ENCODE measurements around the gene RASGEF1C.

The RASGEF1C gene

DNA sequence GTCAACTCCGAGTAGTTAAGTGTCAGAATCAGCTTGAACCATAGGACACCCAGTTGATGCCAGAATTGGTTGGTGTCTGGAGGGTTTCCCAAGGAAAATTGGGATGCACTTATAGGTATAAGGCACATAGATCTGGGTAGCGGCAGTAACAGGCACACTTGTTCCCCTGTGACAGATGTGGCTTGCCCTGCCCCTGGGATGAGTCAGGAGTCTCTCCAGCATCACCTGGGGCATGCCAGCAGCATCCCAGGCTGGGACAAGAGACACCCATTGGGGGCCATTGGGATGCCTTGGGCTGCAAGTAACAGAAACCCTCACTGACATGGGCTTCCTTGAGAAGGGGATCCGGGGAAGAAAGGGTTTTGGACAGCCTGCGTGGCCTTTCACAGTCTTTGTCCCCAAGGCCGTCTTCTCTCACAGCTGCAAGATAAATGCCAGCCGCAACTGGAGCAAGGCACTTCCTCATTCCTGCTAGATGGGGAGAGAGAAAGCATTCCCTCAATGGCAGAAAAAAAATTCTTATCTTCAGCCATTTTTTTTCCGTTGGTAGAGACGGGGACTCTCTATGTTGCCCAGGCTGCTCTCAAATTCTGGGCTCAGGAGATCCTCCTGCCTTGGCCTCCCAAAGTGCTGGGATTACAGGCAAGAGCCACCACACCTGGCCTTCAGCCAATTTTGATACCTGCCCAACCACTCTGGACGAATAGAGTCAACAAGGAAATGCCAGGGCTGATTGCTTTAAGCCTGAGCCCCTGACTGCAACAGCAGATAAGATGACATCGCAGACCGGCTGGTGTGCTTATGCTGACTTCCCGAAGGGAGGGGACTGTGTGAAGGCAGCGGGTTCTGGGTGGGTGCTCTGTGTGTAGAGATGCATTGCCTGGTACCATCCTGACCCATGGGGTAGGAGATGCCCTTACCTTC is 124.1 kb downstream of the RASGEF1C start:
- Histone ChIP-seq H3K4me3 (ENCODE audit: low read depth, low read length) (no peak overlapping the region), H3K27me3 (ENCODE audit: insufficient read depth, low read depth, severe bottlenecking) (no peaks in the 10 kb centered on the region), H3K27ac (no peak overlapping the region), H3K9me3 (ENCODE audit: severe bottlenecking) (no peaks in the 10 kb centered on the region), H3K36me3 (no peaks in the 10 kb centered on the region)
- TF ChIP-seq, protein P1, sequence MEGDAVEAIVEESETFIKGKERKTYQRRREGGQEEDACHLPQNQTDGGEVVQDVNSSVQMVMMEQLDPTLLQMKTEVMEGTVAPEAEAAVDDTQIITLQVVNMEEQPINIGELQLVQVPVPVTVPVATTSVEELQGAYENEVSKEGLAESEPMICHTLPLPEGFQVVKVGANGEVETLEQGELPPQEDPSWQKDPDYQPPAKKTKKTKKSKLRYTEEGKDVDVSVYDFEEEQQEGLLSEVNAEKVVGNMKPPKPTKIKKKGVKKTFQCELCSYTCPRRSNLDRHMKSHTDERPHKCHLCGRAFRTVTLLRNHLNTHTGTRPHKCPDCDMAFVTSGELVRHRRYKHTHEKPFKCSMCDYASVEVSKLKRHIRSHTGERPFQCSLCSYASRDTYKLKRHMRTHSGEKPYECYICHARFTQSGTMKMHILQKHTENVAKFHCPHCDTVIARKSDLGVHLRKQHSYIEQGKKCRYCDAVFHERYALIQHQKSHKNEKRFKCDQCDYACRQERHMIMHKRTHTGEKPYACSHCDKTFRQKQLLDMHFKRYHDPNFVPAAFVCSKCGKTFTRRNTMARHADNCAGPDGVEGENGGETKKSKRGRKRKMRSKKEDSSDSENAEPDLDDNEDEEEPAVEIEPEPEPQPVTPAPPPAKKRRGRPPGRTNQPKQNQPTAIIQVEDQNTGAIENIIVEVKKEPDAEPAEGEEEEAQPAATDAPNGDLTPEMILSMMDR (IDR thresholded peaks at IDR 0.05; ENCODE audit: low read depth, low read length) = no peak
- peak; percentile 36 for DNase-seq

DNA sequence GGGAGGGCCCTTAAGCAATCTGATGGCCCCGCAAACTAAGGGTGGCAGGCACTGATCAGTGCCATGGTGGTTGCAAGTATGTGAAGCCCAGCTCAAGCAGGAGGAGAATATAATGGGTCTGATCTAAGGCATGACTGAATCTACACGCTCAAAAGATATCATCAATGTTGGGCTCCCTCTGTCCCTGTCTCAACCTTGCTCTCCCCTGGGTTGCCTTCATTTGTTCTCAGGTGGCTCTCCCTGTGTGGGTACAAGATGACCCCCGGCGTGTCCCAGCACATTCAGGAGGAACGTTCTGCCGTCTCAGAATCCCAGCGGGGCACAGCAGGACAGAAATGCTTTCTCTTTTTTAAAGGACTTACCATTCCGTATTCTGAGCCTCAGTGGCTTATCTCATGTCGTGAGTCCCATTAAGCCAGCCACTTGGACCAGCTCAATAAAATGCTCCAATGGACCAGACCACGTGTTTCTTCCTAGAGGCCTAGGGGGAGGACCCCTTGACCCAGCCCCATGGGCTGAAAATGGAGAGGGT is 125.4 kb downstream of the RASGEF1C start:
- H3K27ac ChIP-seq = no peak overlapping the region
- TF ChIP-seq, protein P1 (IDR thresholded peaks at IDR 0.05; ENCODE audit: low read depth, low read length) = no peak

DNA sequence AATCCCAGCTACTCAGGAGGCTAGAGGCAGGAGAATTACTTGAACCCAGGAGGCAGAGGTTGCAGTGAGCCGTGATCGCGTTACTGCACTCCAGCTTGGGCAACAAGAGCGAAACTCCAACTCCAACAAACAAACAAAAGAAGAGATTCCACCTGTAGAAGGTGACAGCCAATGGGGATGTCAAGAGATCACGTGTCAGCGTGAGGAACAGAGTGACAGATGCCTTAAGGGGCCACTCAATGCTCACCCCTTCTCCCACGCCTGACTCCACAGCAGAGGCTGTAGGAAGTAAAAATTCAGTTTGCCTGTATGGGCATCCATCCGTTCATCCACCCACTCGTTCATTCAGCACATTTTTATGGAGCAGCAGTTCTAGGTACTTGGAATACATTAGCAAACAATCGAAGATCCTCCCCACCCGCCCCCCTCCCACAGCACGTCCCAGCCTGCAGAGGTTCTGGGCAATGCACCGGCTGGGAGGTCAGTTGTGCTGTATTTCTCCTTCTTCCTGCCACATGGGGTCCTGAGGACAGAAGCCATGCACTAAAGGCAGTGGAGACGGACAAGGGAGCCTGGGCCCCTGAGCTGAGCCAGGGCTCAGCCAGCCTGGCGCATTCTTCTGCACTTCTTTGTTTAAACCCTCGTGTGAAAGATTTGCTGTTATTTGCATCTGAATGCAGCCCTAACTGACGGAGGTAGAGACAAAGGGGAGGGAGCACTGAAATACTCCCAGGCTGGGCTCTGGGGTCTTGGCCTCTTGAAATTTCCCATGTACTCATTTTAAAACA is 126.2 kb downstream of the RASGEF1C start:
- DNase-seq = no peak
- Histone ChIP-seq H3K27ac (no peak overlapping the region), H3K9me3 (ENCODE audit: severe bottlenecking) (no peaks in the 10 kb centered on the region), H3K36me3 (no peaks in the 10 kb centered on the region), H3K4me3 (ENCODE audit: low read depth, low read length) (no peak overlapping the region), H3K27me3 (ENCODE audit: insufficient read depth, low read depth, severe bottlenecking) (no peaks in the 10 kb centered on the region)
- TF ChIP-seq, protein P1 (IDR thresholded peaks at IDR 0.05; ENCODE audit: low read depth, low read length) = no peak

More for the DNA sequence above, 125.4 kb downstream of the RASGEF1C start:
- H3K36me3 ChIP-seq = no peaks in the 10 kb centered on the region
- H3K27me3 ChIP-seq (ENCODE audit: insufficient read depth, low read depth, severe bottlenecking) = no peaks in the 10 kb centered on the region
- H3K9me3 ChIP-seq (ENCODE audit: severe bottlenecking) = no peaks in the 10 kb centered on the region
- H3K4me3 ChIP-seq (ENCODE audit: low read depth, low read length) = no peak overlapping the region
- DNase-seq = no peak

DNA sequence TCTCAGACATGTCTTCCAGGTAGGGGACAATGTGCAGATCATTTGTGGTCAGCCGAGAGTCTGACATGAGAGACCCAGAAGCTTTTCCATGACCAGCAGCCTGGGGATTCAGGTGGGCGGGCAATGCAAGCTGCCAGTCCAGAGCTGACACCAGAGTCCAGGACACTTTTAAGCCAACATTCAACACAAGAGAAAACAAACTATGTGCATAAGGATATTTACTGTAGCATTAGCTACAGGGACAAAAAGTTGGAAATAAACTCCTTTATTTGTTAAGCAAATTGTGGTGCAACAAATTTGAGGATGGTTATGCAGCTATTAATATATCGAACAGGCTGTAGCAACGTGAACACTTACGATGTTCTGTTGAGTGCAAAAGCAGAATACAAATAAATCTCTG is 127.5 kb downstream of the RASGEF1C start:
- no peak for DNase-seq
- Histone ChIP-seq H3K9me3 (ENCODE audit: severe bottlenecking) (no peaks in the 10 kb centered on the region), H3K27ac (no peak overlapping the region), H3K27me3 (ENCODE audit: insufficient read depth, low read depth, severe bottlenecking) (no peaks in the 10 kb centered on the region), H3K4me3 (ENCODE audit: low read depth, low read length) (no peak overlapping the region), H3K36me3 (no peaks in the 10 kb centered on the region)
- TF ChIP-seq, protein P1 (IDR thresholded peaks at IDR 0.05; ENCODE audit: low read depth, low read length) = no peak

DNA sequence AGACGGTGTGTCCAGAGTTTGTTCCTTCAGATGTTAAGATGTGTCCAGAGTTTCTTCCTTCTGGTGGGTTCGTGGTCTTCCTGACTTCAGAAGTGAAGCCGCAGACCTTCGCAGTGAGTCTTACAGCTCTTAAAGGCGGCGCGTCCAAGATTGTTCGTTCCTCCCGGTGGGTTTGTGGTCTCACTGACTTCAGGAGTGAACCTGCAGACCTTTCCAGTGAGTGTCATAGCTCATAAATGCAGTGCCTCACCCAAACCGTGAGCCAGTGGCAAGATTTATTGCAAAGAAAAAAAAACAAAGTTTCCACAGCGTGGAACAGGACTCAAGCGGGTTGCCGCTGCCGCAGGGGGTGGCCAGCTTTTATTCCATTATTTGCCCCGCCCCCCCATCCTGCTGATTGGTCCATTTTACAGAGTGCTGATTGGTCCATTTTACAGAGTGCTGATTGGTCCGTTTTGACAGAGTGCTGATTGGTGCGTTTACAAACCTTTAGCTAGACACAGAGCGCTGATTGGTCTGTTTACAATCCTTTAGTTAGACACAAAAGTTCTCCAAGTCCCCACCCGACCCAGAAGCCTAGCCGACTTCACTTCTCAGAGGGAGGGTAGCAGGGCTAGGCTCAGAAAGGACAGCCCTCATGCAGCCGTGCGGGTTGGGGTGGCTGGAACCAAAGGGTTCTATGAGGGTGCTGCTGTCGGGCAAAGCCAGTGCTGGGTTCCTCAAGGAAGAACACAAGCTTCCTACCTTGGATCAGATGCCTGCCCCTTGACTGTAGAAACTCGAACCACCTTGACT is 128.3 kb downstream of the RASGEF1C start:
- no peak overlapping the region for H3K4me3 ChIP-seq (ENCODE audit: low read depth, low read length)
- no peaks in the 10 kb centered on the region for H3K9me3 ChIP-seq (ENCODE audit: severe bottlenecking)
- no peaks in the 10 kb centered on the region for H3K27me3 ChIP-seq (ENCODE audit: insufficient read depth, low read depth, severe bottlenecking)
- TF ChIP-seq, protein P1 (IDR thresholded peaks at IDR 0.05; ENCODE audit: low read depth, low read length) = no peak
- no peaks in the 10 kb centered on the region for H3K36me3 ChIP-seq
- no peak overlapping the region for H3K27ac ChIP-seq
- no peak for DNase-seq

All from WERI-Rb-1 (cell line).